ENCODE measurements around the gene GPATCH3.

Gene GPATCH3

GRCh38 chr1:26856604-26857469 is 43.4 kb downstream of the GPATCH3 start:
- H3K27ac ChIP-seq (ENCODE audit: low read length), result no peak overlapping the region
- H3K4me3 ChIP-seq (ENCODE audit: low read length), result no peak overlapping the region
- no peaks in the 10 kb centered on the region for H3K9me3 ChIP-seq (ENCODE audit: control insufficient read depth, insufficient read depth, low read length)
- peaks cover 1% of the 10 kb centered on the region for H3K36me3 ChIP-seq (ENCODE audit: control insufficient read depth, insufficient read depth, low read length)
- DNase-seq (ENCODE audit: low read depth, low spot score), result no peak
- peaks cover 5% of the 10 kb centered on the region for H3K4me1 ChIP-seq (ENCODE audit: control insufficient read depth, insufficient read depth, low read length)
- H3K27me3 ChIP-seq (ENCODE audit: control insufficient read depth, insufficient read depth, low read length), result no peaks in the 10 kb centered on the region
- WGBS (ENCODE audit: insufficient coverage, insufficient read length), result no CpG with 5 or more reads among the region's 21 CpGs

DNA sequence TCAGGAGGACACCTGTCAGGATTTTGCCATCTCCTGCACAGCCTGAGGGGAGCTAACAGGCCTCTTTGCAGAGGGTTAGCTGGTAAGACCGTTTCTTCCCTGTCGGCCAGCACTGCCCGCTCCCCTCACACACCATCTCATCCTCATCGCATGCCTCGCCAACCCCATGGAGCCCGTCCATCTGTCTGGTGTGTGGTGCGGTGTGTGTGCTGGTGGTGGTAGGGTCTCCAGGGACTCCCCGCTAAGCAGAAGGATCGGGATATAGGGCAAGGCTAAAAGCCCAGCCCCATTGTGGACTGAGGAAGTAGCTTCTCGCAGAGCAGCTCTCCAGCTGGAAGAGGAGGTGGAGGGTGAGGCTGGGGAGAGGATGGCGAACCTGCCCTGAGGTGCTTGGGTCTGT is 44.1 kb downstream of the GPATCH3 start:
- no CpG with 5 or more reads among the region's 11 CpGs for WGBS (ENCODE audit: insufficient coverage, insufficient read length)

DNA sequence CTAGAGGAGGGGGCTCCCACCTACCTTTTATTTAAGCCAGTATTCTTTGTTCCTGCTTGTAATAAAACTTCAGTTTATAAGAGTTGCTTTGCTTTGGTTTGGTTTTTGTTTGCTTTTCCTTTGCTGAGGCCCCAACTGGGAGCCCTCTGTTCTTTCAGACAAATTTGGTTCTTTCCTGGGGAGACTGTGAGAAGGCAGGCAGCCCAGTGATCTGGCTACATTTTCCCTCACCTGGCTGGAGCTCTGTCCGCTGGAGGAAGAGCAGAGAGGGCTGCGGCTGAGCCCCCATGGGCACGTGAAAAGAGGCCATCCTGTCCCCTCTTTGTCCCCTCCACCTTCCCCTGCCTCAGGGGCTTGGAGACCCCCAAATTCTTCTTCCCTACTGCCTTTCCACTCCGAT is 44.6 kb downstream of the GPATCH3 start:
- WGBS (ENCODE audit: insufficient coverage, insufficient read length), result no CpG with 5 or more reads among the region's 4 CpGs
- Histone ChIP-seq H3K27me3 (ENCODE audit: control insufficient read depth, insufficient read depth, low read length) (no peaks in the 10 kb centered on the region), H3K9me3 (ENCODE audit: control insufficient read depth, insufficient read depth, low read length) (no peaks in the 10 kb centered on the region), H3K27ac (ENCODE audit: low read length) (no peak overlapping the region), H3K4me1 (ENCODE audit: control insufficient read depth, insufficient read depth, low read length) (peaks cover 5% of the 10 kb centered on the region), H3K36me3 (ENCODE audit: control insufficient read depth, insufficient read depth, low read length) (peaks cover 12% of the 10 kb centered on the region), H3K4me3 (ENCODE audit: low read length) (no peak overlapping the region)
- no peak for DNase-seq (ENCODE audit: low read depth, low spot score)

More for the DNA sequence above, 44.1 kb downstream of the GPATCH3 start:
- H3K27ac ChIP-seq (ENCODE audit: low read length), result no peak overlapping the region
- H3K4me3 ChIP-seq (ENCODE audit: low read length), result no peak overlapping the region
- peaks cover 8% of the 10 kb centered on the region for H3K36me3 ChIP-seq (ENCODE audit: control insufficient read depth, insufficient read depth, low read length)
- no peak for DNase-seq (ENCODE audit: low read depth, low spot score)
- no peaks in the 10 kb centered on the region for H3K9me3 ChIP-seq (ENCODE audit: control insufficient read depth, insufficient read depth, low read length)
- no peaks in the 10 kb centered on the region for H3K27me3 ChIP-seq (ENCODE audit: control insufficient read depth, insufficient read depth, low read length)
- H3K4me1 ChIP-seq (ENCODE audit: control insufficient read depth, insufficient read depth, low read length), result peaks cover 5% of the 10 kb centered on the region

- Histone ChIP-seq H3K4me1 (ENCODE audit: control insufficient read depth, insufficient read depth, low read length) (peaks cover 5% of the 10 kb centered on the region), H3K27me3 (ENCODE audit: control insufficient read depth, insufficient read depth, low read length) (no peaks in the 10 kb centered on the region), H3K27ac (ENCODE audit: low read length) (no peak overlapping the region), H3K9me3 (ENCODE audit: control insufficient read depth, insufficient read depth, low read length) (no peaks in the 10 kb centered on the region), H3K4me3 (ENCODE audit: low read length) (no peak overlapping the region), H3K36me3 (ENCODE audit: control insufficient read depth, insufficient read depth, low read length) (peaks cover 15% of the 10 kb centered on the region)
- WGBS (ENCODE audit: insufficient coverage, insufficient read length), result no CpG with 5 or more reads among the region's 5 CpGs
- no peak for DNase-seq (ENCODE audit: low read depth, low spot score)
These were observed 45.4 kb downstream of the GPATCH3 start for GRCh38 chr1:26854906-26855305.

DNA sequence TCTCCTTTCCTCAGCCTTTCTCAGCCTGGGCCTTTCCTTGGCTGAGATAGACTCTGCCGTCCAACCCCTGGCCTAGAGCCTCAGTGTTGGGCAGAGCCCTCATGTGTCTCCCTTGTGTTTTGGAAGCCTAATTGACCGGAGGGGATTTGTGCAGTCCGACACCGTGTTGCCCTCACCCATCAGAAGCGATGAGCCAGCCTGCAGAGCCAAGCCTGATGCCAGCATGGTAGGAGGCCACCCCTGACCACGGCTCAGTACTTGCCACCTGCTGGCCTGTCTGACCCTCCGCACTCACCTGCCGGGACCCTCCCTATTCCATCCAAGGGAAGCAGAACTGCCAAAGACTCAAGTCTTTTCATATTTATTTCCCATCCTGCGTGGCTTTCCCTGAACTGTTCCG is 46.7 kb downstream of the GPATCH3 start:
- no peak overlapping the region for H3K4me3 ChIP-seq (ENCODE audit: low read length)
- H3K27me3 ChIP-seq (ENCODE audit: control insufficient read depth, insufficient read depth, low read length), result no peaks in the 10 kb centered on the region
- no peaks in the 10 kb centered on the region for H3K9me3 ChIP-seq (ENCODE audit: control insufficient read depth, insufficient read depth, low read length)
- WGBS (ENCODE audit: insufficient coverage, insufficient read length), result no CpG with 5 or more reads among the region's 10 CpGs
- H3K36me3 ChIP-seq (ENCODE audit: control insufficient read depth, insufficient read depth, low read length), result peaks cover 15% of the 10 kb centered on the region
- no peak for DNase-seq (ENCODE audit: low read depth, low spot score)
- no peak overlapping the region for H3K27ac ChIP-seq (ENCODE audit: low read length)
- H3K4me1 ChIP-seq (ENCODE audit: control insufficient read depth, insufficient read depth, low read length), result peaks cover 5% of the 10 kb centered on the region

GRCh38 chr1:26853156-26853555 is 47.1 kb downstream of the GPATCH3 start:
- H3K27me3 ChIP-seq (ENCODE audit: control insufficient read depth, insufficient read depth, low read length), result no peaks in the 10 kb centered on the region
- H3K27ac ChIP-seq (ENCODE audit: low read length), result no peak overlapping the region
- DNase-seq (ENCODE audit: low read depth, low spot score), result no peak
- no peaks in the 10 kb centered on the region for H3K9me3 ChIP-seq (ENCODE audit: control insufficient read depth, insufficient read depth, low read length)
- peaks cover 5% of the 10 kb centered on the region for H3K4me1 ChIP-seq (ENCODE audit: control insufficient read depth, insufficient read depth, low read length)
- peaks cover 18% of the 10 kb centered on the region for H3K36me3 ChIP-seq (ENCODE audit: control insufficient read depth, insufficient read depth, low read length)
- H3K4me3 ChIP-seq (ENCODE audit: low read length), result no peak overlapping the region
- WGBS (ENCODE audit: insufficient coverage, insufficient read length), result no CpG with 5 or more reads among the region's 3 CpGs

DNA sequence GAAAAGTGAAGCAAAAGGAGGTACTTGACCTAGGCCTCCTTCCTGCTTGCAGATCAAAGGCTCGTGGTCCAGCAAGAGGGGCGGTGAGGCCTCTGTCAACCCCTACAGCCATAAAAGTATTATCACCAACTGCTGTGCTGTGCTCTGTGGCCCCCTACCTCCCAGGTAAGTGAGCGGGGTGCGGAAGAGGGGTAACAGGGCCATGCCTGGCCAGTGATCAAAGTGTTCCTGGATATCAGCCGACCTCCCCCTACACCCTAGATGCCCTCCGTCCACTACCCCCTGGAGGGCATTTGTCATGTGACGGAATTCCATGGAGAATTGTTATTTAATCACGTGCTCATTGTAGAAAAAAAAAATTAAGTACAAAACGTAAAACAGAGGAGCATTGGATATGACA is 47.6 kb downstream of the GPATCH3 start:
- H3K9me3 ChIP-seq (ENCODE audit: control insufficient read depth, insufficient read depth, low read length), result no peaks in the 10 kb centered on the region
- no peaks in the 10 kb centered on the region for H3K27me3 ChIP-seq (ENCODE audit: control insufficient read depth, insufficient read depth, low read length)
- no peak for DNase-seq (ENCODE audit: low read depth, low spot score)
- WGBS (ENCODE audit: insufficient coverage, insufficient read length), result no CpG with 5 or more reads among the region's 9 CpGs
- H3K4me1 ChIP-seq (ENCODE audit: control insufficient read depth, insufficient read depth, low read length), result peaks cover 5% of the 10 kb centered on the region
- H3K27ac ChIP-seq (ENCODE audit: low read length), result no peak overlapping the region
- no peak overlapping the region for H3K4me3 ChIP-seq (ENCODE audit: low read length)
- H3K36me3 ChIP-seq (ENCODE audit: control insufficient read depth, insufficient read depth, low read length), result peaks cover 18% of the 10 kb centered on the region

- Histone ChIP-seq H3K9me3 (ENCODE audit: control insufficient read depth, insufficient read depth, low read length) (no peaks in the 10 kb centered on the region), H3K4me1 (ENCODE audit: control insufficient read depth, insufficient read depth, low read length) (no peaks in the 10 kb centered on the region), H3K27me3 (ENCODE audit: control insufficient read depth, insufficient read depth, low read length) (no peaks in the 10 kb centered on the region), H3K36me3 (ENCODE audit: control insufficient read depth, insufficient read depth, low read length) (peaks cover 18% of the 10 kb centered on the region), H3K4me3 (ENCODE audit: low read length) (no peak overlapping the region), H3K27ac (ENCODE audit: low read length) (no peak overlapping the region)
- DNase-seq (ENCODE audit: low read depth, low spot score), result no peak
- no CpG with 5 or more reads among the region's 12 CpGs for WGBS (ENCODE audit: insufficient coverage, insufficient read length)
These were observed 49.1 kb downstream of the GPATCH3 start for GRCh38 chr1:26851106-26851684.

DNA sequence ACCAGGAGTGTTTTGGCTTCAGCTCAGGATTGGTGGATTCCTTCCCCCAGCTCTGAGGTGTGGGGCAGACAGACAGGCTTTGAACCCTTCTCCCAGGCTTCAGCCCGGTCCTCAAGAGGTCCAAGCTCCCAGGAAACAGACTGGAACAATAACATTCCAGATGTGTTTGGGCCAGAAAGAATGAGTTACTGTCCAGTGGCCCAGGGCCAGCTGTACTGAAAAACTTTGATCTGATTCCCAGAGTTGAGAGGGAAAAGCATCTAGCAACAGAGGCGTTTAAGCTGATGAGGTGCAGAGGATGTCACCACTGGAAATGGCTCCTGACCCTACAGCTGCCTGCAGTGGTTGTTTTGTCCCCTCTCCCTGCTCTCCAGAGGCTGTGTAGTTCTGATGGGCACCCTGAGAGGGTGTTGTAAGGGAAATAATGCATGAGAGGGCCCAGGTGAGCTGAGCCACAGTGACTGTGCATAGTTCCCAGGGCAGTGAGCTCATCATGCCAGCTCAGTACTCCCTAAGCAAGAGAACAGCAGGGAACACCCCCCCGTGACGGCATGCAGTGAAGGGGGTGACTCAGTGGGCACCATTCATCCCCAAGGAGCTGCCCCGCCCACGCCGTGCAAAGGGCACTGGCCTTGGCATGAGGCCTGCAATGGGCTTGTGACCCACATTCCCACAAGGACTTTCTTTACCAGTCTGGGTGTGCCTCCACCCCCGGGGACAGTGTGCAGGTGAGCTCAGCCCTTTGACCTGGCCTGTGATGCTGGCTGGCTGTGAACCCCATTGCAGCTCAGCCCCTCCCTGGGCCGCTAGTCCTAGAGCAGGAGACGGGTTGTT is 51.1 kb downstream of the GPATCH3 start:
- Histone ChIP-seq H3K36me3 (ENCODE audit: control insufficient read depth, insufficient read depth, low read length) (peaks cover 18% of the 10 kb centered on the region), H3K9me3 (ENCODE audit: control insufficient read depth, insufficient read depth, low read length) (no peaks in the 10 kb centered on the region), H3K4me3 (ENCODE audit: low read length) (no peak overlapping the region), H3K27me3 (ENCODE audit: control insufficient read depth, insufficient read depth, low read length) (no peaks in the 10 kb centered on the region), H3K27ac (ENCODE audit: low read length) (no peak overlapping the region), H3K4me1 (ENCODE audit: control insufficient read depth, insufficient read depth, low read length) (no peaks in the 10 kb centered on the region)
- no peak for DNase-seq (ENCODE audit: low read depth, low spot score)
- WGBS (ENCODE audit: insufficient coverage, insufficient read length), result no CpG with 5 or more reads among the region's 10 CpGs

DNA sequence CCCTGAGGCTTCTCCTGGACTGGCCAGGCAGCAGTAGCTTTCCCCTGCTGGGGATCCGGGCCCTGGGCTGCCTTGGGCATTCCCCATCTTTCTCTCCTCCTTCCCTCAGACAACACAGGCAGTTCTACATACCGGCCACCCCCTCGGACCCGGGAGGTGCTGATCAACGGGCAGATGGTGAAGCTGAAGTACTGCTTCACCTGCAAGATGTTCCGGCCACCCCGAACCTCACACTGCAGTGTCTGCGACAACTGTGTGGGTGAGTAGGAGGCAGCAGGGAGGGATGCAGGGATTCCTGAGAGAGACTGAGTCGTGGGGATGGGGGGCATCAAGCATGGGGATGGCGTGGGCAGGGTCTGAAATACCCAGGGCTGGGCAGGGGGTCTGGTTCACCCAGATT is 51.8 kb downstream of the GPATCH3 start:
- no peaks in the 10 kb centered on the region for H3K27me3 ChIP-seq (ENCODE audit: control insufficient read depth, insufficient read depth, low read length)
- peaks cover 18% of the 10 kb centered on the region for H3K36me3 ChIP-seq (ENCODE audit: control insufficient read depth, insufficient read depth, low read length)
- H3K4me3 ChIP-seq (ENCODE audit: low read length), result no peak overlapping the region
- no peak overlapping the region for H3K27ac ChIP-seq (ENCODE audit: low read length)
- no peaks in the 10 kb centered on the region for H3K4me1 ChIP-seq (ENCODE audit: control insufficient read depth, insufficient read depth, low read length)
- H3K9me3 ChIP-seq (ENCODE audit: control insufficient read depth, insufficient read depth, low read length), result no peaks in the 10 kb centered on the region
- DNase-seq (ENCODE audit: low read depth, low spot score), result no peak
- no CpG with 5 or more reads among the region's 10 CpGs for WGBS (ENCODE audit: insufficient coverage, insufficient read length)
